ENCODE results near the gene SCN1B. TPM values are rescaled to one million over a fixed set of nuclear protein-coding genes. Genes with fewer than 3 reads are reported as not detected.

Gene SCN1B
- total and polyA plus RNA-seq, 4 donors, result 1.5 to 12.6 (median 9.0) TPM

DNA sequence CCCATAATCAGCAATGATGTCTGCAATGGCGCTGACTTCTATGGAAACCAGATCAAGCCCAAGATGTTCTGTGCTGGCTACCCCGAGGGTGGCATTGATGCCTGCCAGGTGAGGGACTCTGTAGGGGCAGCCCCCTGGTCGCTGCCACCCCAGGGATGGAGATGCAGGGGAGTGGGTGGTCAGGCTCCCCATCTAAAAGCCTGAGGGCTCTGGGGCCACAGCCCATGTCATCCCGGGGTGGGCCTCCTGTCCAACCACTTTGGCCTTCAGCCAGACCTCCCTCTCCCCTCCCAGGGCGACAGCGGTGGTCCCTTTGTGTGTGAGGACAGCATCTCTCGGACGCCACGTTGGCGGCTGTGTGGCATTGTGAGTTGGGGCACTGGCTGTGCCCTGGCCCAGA lies 35.3 kb downstream of the SCN1B start:
- DNase-seq (no peak), ATAC-seq (ENCODE audit: insufficient read depth, low FRiP score) (no peak)
- Histone ChIP-seq H3K36me3 (ENCODE audit: control insufficient read depth in 4 of 4, insufficient read depth in 4 of 4, low read length in 4 of 4) (no peaks in the 10 kb centered on the region), H3K27ac (ENCODE audit: low read depth in 1 of 2, low read length in 1 of 2) (no peak overlapping the region), H3K27me3 (ENCODE audit: control insufficient read depth in 3 of 3, insufficient read depth in 3 of 3, low read length in 2 of 3) (no peaks in the 10 kb centered on the region), H3K4me1 (ENCODE audit: control insufficient read depth in 5 of 5, insufficient read depth in 5 of 5, low read length in 5 of 5) (peaks cover 0 to 5% (median 0%) of the 10 kb centered on the region in 5 donors), H3K9me3 (ENCODE audit: control insufficient read depth in 4 of 4, insufficient read depth in 3 of 4, low read length in 3 of 4) (peaks cover 0 to 3% (median 0%) of the 10 kb centered on the region in 4 donors), H3K4me3 (no peak overlapping the region), H3K9ac (ENCODE audit: insufficient read depth in 1 of 2, low read length in 2 of 2) (no peak overlapping the region)
- TF ChIP-seq, protein P1, sequence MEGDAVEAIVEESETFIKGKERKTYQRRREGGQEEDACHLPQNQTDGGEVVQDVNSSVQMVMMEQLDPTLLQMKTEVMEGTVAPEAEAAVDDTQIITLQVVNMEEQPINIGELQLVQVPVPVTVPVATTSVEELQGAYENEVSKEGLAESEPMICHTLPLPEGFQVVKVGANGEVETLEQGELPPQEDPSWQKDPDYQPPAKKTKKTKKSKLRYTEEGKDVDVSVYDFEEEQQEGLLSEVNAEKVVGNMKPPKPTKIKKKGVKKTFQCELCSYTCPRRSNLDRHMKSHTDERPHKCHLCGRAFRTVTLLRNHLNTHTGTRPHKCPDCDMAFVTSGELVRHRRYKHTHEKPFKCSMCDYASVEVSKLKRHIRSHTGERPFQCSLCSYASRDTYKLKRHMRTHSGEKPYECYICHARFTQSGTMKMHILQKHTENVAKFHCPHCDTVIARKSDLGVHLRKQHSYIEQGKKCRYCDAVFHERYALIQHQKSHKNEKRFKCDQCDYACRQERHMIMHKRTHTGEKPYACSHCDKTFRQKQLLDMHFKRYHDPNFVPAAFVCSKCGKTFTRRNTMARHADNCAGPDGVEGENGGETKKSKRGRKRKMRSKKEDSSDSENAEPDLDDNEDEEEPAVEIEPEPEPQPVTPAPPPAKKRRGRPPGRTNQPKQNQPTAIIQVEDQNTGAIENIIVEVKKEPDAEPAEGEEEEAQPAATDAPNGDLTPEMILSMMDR (IDR thresholded peaks at IDR 0.05; ENCODE audit: control extremely low read depth, extremely low read depth), result no peak
- 91 to 92% methylated on average over 9 to 10 of the region's 10 CpGs for WGBS, 2 donors

DNA sequence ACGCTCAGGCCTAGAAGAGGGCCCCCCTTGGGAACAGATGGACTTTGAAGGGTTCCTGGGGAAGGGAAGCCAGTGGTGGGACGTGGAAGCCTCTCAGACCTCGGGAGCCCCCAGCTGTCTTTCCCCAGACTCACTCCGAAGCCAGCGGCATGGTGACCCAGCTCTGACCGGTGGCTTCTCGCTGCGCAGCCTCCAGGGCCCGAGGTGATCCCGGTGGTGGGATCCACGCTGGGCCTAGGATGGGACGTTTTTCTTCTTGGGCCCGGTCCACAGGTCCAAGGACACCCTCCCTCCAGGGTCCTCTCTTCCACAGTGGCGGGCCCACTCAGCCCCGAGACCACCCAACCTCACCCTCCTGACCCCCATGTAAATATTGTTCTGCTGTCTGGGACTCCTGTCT lies 35.9 kb downstream of the SCN1B start:
- DNase-seq, result no peak

DNA sequence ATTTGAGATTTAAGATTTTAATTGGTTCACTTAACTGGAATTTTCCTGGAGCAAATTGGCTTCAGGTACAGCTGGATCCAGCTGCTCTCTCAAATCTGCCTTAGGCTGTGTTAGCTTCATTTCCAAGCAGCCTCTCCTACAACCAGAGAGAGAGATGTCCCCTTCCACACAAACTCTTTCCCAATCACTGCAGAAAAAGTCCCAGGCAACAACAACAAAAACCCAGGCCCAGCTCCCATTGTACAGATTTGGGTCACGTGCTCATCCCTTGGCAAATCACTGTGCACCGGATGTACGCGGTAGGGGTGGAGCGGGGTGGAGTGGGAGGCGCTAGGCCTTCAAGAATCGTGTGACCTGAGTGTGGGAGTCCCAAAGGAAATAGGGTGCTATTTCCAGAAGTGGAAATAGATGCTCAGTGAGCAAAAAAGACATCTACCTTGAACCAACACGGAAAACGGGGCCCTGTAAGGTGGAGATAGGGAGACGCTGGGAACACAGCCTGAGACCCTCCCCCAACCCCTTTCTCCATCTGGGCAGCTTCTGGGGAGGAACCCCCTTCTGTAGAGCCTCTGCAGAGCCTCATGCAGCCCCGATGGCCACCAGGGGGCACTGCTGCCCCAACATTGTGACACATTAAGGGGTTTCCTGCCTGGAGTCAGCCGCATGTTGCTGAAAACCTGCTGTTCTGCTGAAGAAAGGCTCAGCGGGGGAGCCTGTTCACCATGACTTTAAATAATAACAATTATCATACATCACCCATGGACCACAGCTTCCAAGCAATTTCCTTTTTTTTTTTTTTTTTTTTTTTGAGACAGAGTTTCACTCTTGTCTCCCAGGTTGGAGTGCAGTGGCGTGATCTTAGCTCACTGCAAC lies 36.7 kb downstream of the SCN1B start:
- ATAC-seq (ENCODE audit: insufficient read depth, low FRiP score) (peak; percentile 73), DNase-seq (peak; percentile 82 to 87 (median 85))
- TF ChIP-seq, protein P1 (IDR thresholded peaks at IDR 0.05; ENCODE audit: control extremely low read depth, extremely low read depth), result peak; percentile 65
- 13 to 17% methylated on average over 13 to 14 of the region's 14 CpGs for WGBS, 2 donors
- Histone ChIP-seq H3K9me3 (ENCODE audit: control insufficient read depth in 4 of 4, insufficient read depth in 3 of 4, low read length in 3 of 4) (peaks cover 0 to 5% (median 0%) of the 10 kb centered on the region in 4 donors), H3K9ac (ENCODE audit: insufficient read depth in 1 of 2, low read length in 2 of 2) (no peak overlapping the region), H3K4me3 (no peak overlapping the region), H3K4me1 (ENCODE audit: control insufficient read depth in 5 of 5, insufficient read depth in 5 of 5, low read length in 5 of 5) (peaks cover 0 to 5% (median 0%) of the 10 kb centered on the region in 5 donors), H3K36me3 (ENCODE audit: control insufficient read depth in 4 of 4, insufficient read depth in 4 of 4, low read length in 4 of 4) (no peaks in the 10 kb centered on the region), H3K27me3 (ENCODE audit: control insufficient read depth in 3 of 3, insufficient read depth in 3 of 3, low read length in 2 of 3) (no peaks in the 10 kb centered on the region), H3K27ac (ENCODE audit: low read depth in 1 of 2, low read length in 1 of 2) (no peak overlapping the region)

More for the DNA sequence above, 35.9 kb downstream of the SCN1B start:
- 91 to 94% methylated on average over 13 to 15 of the region's 15 CpGs for WGBS, 2 donors
- Histone ChIP-seq H3K9me3 (ENCODE audit: control insufficient read depth in 4 of 4, insufficient read depth in 3 of 4, low read length in 3 of 4) (peaks cover 0 to 5% (median 0%) of the 10 kb centered on the region in 4 donors), H3K9ac (ENCODE audit: insufficient read depth in 1 of 2, low read length in 2 of 2) (no peak overlapping the region), H3K4me1 (ENCODE audit: control insufficient read depth in 5 of 5, insufficient read depth in 5 of 5, low read length in 5 of 5) (peaks cover 0 to 5% (median 0%) of the 10 kb centered on the region in 5 donors), H3K27ac (ENCODE audit: low read depth in 1 of 2, low read length in 1 of 2) (no peak overlapping the region), H3K27me3 (ENCODE audit: control insufficient read depth in 3 of 3, insufficient read depth in 3 of 3, low read length in 2 of 3) (no peaks in the 10 kb centered on the region), H3K4me3 (no peak overlapping the region), H3K36me3 (ENCODE audit: control insufficient read depth in 4 of 4, insufficient read depth in 4 of 4, low read length in 4 of 4) (no peaks in the 10 kb centered on the region)
- TF ChIP-seq, protein P1 (IDR thresholded peaks at IDR 0.05; ENCODE audit: control extremely low read depth, extremely low read depth), result no peak
- ATAC-seq (ENCODE audit: insufficient read depth, low FRiP score), result no peak
